ENCODE measurements around the gene CEACAM1. TPM values are rescaled to one million over a fixed set of nuclear protein-coding genes. Genes with fewer than 3 reads are reported as not detected.

The CEACAM1 gene
- 1.8 to 2.8 TPM (median 2.2 TPM) in 5 replicates for total RNA-seq (2022; extraction: Qiagen RNA extraction; ENCODE audit: low read depth)

GRCh38 chr19:42528354-42529247 is at the start of gene CEACAM1:
Gene CEACAM1, minus strand, starts transcription at chr19:42528481. Its CDS starts 107 bp downstream, at chr19:42528374.

Other genes starting within 250 kb of the CEACAM1 start
- 3.9 to 5.0 TPM (median 3.9 TPM) in 5 replicates for gene PRR19, start 226.3 kb downstream of the CEACAM1 start, total RNA-seq (2022; extraction: Qiagen RNA extraction; ENCODE audit: low read depth)
- 131 to 155 TPM (median 150 TPM) in 5 replicates for gene PAFAH1B3, start 225.9 kb downstream of the CEACAM1 start, total RNA-seq (2022; extraction: Qiagen RNA extraction; ENCODE audit: low read depth)
- gene TMEM145, start 215.2 kb downstream of the CEACAM1 start, total RNA-seq (2022; extraction: Qiagen RNA extraction; ENCODE audit: low read depth) = 3.1 to 4.5 TPM (median 4.2 TPM) in 5 replicates
- 19.6 to 26.8 TPM (median 23.5 TPM) in 5 replicates for gene MEGF8, start 202.8 kb downstream of the CEACAM1 start, total RNA-seq (2022; extraction: Qiagen RNA extraction; ENCODE audit: low read depth)
- 37.4 to 59.3 TPM (median 47.4 TPM) in 5 replicates for gene CNFN, start 138.2 kb downstream of the CEACAM1 start, total RNA-seq (2022; extraction: Qiagen RNA extraction; ENCODE audit: low read depth)
- gene LIPE, start 101.1 kb downstream of the CEACAM1 start, total RNA-seq (2022; extraction: Qiagen RNA extraction; ENCODE audit: low read depth) = 1.1 to 3.3 TPM (median 3.0 TPM) in 5 replicates
- gene CXCL17, start 85.5 kb downstream of the CEACAM1 start, total RNA-seq (2022; extraction: Qiagen RNA extraction; ENCODE audit: low read depth) = 0.14 TPM in 1 of 5 replicates, not detected in the others
- gene CEACAM8, start 66.4 kb upstream of the CEACAM1 start, total RNA-seq (2022; extraction: Qiagen RNA extraction; ENCODE audit: low read depth) = not detected in 5 replicates
- 0.16 to 0.18 TPM in 2 of 5 replicates, not detected in the others for gene PSG3, start 212.0 kb upstream of the CEACAM1 start, total RNA-seq (2022; extraction: Qiagen RNA extraction; ENCODE audit: low read depth)
- gene PSG8, start 237.2 kb upstream of the CEACAM1 start, total RNA-seq (2022; extraction: Qiagen RNA extraction; ENCODE audit: low read depth) = 0.11 to 0.21 TPM (median 0.14 TPM) in 4 of 5 replicates, not detected in the other